ACHN (cell line): ENCODE data around the gene ITLN2.
"Not testable (repeated sequence)": the region's sequence is repeated elsewhere in the genome, so short reads cannot be mapped to it uniquely, and the experiment has no call there.

Experiments
- DNase-seq: peaks from one replicate; pipeline ENCODE4 v3.0.0-alpha.2; 2015
- in situ Hi-C: cut with HindIII; loops from 2 replicates; pipeline ENCODE4 v1.10.0; 2017; ENCODE audit warnings: low sequenced_read_pairs, low pct_ligation_motif_present, low pct_unique_long_range_greater_than_20kb

The ITLN2 gene

DNA sequence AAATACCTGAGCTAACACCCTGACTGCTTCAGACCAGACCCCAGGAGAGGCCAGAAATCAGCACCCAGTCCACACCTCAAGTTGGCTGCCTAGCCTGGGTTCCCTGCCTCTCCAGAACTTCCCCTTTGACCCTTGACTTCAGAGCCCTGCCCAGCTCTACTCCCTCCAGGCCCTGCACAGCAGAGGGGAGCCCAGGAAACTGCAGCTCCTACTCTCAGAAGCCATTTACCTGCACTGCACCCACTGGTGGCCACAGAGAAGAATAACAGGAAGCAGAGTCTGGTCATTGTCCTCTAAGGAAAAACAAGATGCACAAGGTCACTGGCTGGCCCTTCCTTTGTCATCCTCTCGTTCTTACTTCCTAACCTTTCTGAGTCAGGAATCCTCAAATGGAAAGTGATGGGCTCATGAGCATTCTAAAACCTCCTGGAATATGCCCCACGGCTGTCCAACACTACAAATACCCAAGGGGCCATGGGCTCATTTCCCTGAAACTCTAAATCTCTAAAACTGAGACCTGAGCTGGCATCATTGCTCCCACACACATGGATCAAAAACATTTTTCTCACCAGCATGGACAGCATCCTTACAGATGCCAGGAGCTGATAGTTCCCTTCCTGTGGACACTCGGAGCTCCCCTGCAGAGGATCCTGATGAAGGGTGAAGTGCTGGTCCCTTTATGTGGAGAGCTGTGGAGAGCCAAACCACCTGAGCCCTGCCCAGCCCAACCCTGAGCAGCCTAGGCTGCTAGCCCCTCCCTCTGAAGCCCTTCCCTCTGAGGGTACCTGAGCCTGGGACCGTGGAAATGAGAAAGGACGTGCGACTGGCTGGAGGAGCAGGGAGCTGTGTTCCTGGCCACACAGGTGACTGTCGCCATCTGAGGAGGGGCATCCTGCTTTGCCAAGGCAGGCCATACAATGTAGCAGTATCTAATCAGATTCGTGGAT is at the start of gene ITLN2:
Gene ITLN2 (minus strand): TSS at position 652 of the 947 bp plus-strand sequence. CDS start 68 bp downstream, at position 584.
- in situ Hi-C loops, result no loop called here
- peak; percentile 66 for DNase-seq

DNA sequence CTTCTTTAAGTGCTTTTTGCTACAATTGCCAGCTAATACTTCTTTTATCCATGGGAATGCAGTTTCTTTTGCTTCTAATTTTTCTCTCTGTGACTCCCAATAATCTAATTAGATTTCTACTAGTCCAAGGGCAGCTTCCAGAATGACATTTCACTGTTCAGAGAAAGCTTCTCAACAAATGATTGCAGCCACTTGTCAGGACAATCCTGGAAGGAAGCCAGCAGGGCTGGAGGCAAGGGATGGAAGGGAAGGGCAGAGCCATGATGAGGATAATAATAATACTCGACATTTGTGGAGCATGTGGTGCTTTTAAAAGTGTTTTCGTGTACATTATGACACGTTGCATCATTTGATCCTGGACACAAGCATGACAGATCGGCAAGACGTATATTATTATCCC is 46.9 kb upstream of the ITLN2 start:
- DNase-seq, result no peak
- in situ Hi-C loops, result no loop called here

DNA sequence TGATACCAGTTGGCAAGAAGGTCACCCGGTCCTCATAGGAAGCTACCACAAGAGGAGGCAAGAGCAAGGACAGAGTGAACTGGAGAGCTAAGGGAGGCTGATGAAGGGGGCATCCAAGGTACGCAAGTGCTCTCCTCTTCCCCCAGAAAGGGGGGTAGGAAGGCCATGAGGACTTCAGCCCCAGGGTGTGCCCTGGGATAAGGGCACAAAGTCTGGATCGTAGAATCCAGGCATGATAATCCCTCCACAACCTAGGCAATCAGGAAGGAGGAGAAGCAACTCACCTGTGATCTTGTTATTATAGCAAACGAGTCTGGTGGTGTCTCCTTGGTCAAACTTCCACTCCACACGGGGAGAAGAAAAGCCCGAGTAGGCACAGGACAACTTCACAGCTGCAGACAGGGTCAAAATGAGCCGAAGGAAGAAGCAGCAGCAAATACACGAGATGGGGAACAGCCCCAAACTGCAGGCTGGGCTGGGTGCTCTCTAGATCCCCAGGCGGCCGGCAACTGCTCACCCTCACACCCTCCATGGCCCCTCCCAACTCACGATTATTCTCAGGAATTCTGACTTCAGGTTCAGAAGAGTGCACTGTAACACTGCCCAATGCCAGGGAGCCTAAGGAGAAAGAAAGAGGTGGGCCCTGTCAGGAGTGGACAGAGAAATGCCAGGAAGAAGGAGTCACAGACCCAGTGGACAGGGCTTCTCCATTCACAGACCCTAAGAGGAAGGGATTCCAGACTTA is 46.3 kb upstream of the ITLN2 start:
- in situ Hi-C loops, result no loop called here
- no peak for DNase-seq

DNA sequence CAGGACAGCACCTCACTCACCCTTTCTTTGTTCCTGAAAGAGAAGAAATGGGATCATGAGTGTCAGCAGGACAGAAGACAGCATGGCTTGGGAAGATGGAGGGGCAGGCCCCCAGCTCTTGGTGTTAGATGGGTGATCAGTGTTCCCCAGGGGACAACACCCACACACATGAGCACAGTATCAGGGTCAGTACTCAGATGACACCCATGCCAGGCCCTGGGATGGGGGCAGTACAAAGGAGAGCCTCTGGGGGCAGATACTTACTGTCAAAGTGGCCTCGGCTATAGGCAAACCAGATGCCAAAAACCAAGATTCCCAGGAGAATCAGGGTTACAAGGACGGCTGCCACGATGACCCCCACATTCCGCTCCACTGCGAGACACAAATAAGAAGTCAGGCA is 44.8 kb upstream of the ITLN2 start:
- no peak for DNase-seq
- in situ Hi-C loops, result no loop called here

DNA sequence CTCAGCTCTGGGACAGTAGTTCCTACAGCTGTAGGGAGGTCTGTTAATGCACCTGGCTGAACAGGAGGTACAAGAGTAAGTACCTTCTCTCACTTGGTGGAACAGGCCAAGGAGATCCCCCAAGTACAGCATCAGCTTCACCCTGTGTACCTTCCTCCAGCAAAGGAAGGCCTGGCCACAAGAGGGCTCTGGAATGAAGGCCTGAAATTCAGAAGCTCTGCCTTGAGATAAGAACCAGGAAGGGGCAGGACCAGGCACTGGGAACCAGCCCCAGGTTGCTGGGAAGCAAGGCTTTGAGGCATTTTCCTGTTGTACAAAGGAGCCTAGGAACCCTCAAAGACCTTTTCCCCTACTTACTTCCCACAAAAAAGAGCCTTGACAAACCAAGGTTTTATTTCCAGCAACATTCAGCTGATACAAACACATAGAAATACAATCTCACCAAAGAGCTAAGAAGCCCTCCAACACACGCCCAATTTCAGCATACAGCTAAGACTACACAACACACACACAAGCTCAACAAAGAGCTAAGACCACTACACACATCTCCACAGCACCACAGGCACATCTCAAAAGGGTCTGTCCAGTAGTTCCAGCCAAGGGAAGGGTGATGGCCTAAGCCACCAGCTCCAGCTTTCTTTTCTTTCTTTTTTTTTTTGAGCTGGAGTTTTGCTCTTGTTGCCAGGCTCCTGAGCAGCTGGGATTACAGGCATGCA is 42.9 kb upstream of the ITLN2 start:
- in situ Hi-C loops, result no loop called here
- DNase-seq, result peak; percentile 70

DNA sequence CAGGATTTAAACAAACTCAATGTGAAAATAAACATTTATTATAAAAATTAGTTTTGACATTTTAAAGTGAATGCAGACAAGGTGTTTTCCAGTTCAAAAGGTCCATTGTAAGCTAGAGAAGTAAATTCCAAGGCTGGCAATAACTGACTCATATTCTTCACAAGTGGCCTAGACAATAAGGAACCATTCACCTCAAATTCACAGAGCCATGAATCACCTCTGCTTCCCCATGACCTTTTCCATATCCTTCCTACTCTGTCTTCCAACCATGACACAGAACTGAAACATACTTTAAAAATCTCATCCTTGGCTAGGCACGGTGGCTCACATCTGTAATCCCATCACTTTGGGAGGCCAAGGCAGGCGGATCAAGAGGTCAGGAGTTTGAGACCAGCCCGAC is 41.6 kb upstream of the ITLN2 start:
- in situ Hi-C loops, result no loop called here
- peak; percentile 87 for DNase-seq

DNA sequence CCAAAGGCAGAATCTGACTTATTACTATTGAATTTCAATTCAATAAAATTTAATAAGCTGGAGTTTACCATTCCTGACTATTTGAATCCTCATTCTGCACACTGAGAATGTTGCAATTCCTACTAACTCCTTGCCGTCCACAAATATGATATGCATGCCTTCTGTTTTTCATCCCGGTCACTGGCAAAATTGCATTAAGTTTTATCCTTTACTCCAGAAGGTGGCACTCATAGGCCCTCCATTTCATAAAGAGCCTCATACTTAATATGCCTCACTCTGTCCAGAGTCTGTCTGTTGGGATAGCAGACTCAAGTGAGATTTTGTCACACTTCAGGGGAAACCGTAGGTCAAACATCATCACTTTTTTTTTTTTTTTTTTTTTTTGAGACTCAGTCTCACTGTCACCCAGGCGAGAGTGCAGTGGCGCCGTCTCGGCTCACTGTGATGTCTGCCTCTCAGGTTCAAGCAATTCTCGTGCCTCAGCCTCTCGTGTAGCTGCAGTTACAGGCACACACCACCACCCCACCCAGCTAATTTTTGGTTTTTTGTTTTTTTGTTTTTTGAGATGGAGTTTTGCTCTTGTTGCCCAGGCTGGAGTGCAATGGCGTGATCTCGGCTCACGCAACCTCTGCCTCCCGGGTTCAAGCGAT is 39.1 kb upstream of the ITLN2 start:
- peak; percentile 50 for DNase-seq
- in situ Hi-C loops, result no loop called here

DNA sequence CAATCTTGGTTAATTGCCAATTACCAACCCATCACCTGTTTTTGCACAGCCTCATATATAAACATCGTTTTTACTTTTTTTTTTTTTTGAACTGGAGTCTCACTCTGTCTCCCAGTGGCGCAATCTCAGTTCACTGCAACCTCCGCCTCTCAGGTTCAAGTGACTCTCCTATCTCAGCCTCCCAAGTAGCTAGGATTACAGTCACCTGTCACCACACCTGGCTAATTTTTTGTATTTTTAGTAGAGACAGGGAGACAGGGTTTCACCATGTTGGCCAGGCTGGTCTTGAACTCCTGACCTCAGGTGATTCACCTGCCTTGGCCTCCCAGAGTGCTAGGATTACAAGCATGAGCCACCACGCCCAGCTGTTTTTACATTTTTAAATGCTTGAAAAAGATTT is 37.4 kb upstream of the ITLN2 start:
- in situ Hi-C loops, result not testable (repeated sequence)

DNA sequence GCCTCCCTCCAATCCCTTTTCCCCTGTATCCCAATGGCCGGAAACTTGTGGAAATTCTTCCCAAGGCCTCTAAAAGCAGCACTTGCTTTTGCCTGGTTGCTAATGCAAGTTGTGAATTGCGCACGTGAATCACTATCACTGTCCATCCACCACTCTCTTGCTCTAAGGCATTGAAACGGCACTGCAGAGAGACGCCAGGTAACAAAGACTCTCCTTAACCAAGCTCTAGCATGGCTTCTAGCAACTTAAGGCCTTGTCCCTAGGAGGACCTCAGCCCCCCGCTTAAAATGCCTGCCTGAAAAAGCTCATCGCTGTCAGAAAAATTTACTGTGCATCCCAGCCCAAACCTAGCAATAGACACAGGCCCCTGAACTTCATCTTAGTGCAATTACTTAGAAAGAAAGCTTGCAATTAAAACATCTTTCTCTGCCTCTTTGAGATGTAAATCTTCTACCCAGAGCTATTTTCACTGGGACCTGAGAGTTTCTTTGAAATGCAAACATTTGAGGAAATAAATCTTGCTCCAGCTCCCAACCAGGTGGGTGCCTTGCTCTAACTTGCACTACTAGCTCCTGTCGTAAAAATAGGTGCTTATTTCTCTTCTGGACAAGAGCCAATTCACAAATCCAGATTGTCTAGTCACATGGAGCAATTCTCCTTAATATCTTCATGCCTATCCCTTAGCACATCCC is 32.9 kb upstream of the ITLN2 start:
- DNase-seq, result no peak

More for the DNA sequence above, 37.4 kb upstream of the ITLN2 start:
- not testable (repeated sequence) for DNase-seq

DNA sequence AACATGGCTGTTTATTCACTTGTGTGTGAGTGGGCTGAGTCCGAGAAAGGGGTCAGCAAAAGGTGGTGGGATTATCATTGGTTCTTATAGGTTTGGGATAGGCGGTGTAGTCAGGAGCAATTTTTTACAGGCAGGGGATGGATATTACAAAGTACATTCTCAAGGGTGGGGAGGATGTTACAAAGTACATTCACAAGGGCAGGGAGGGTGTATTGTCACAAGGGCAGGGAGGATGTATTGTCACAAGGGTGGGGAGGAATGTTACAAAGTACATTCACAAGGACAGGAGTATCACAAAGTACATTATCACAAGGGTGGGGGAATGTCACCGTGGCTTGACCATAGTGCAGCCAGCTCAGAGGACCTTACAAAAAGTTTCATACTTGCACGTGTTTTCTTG is 31.1 kb upstream of the ITLN2 start:
- in situ Hi-C loops, result no loop called here
- no peak for DNase-seq

More for the DNA sequence above, 32.9 kb upstream of the ITLN2 start:
- in situ Hi-C loops, result no loop called here

DNA sequence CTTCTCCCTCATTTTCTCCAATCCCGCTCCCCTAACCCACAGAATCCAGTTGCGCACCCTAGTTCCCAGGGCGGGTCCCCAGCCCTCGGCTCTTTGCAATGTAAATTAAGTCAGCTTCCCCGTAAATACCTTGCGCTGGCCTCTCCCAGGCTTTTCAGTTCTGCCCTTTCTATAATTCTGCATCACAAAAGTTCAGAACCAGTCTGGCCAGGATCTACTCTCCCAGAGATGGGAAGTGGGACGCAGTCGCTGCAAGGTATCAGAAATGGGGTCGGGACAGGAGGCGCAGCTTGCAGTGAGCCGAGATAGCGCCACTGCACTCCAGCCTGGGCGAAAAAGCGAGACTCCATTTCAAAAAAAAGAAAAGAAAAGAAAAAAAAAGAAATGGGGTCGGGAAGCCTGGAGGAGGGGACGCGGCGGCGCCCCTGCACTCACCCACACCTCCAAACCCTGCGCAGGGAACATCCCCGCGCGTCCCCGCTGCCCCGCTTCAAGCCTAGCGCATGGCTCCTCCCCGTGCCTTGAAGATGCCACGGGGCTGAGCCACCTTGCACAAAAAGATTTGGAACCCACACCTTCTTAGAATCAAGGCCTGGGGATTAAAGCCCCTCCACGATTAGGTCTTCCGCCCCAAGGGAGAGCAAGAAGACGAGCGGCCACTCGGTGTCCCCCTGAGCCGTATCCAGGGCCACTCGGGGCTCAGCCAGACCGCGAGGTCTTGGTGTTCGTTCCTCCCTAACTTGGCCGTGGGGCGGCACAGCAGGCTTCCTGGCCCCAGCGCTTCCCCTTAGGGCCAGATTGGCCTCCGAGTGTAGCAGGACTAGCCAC is 27.2 kb upstream of the ITLN2 start:
- no peak for DNase-seq
- in situ Hi-C loops, result no loop called here

DNA sequence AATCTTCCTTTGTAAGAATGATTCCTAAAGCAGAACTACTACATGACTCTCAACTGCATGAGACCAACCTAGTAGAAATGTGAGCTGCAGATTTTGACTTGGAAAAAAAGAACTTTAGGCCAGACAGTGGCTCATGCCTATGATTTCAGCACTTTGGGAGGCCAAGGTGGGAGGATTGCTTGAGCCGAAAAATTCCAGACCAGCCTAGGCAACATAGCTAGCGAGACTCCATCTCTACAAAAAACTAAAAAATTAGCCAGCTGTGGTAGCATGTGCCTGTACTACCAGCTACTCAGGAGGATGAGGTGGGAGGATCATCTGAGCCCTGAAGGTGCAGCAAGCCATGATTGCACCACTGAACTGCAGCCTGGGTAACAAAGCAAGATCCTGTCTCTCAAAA is 24.7 kb upstream of the ITLN2 start:
- in situ Hi-C loops, result no loop called here
- no peak for DNase-seq

DNA sequence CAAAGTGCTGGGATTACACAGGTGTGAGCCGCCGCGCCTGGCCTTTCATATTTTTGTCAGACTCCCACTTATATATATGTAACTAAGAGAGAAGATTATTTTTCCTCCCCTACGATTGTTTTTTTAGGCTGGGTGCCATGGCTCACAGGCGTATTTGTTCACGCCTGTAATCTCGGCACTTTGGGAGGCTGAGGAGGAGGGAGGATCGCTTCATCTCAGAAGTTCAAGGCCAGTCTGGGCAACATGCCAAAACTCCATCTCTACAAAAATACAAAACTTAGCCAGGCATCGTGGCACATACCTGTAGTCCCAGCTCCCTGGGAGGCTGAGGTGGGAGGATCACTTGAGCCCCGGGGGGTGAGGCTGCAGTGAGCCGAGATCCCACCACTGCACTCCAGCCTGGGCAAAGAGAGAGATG is 23.9 kb upstream of the ITLN2 start:
- in situ Hi-C loops, result no loop called here
- DNase-seq, result no peak

DNA sequence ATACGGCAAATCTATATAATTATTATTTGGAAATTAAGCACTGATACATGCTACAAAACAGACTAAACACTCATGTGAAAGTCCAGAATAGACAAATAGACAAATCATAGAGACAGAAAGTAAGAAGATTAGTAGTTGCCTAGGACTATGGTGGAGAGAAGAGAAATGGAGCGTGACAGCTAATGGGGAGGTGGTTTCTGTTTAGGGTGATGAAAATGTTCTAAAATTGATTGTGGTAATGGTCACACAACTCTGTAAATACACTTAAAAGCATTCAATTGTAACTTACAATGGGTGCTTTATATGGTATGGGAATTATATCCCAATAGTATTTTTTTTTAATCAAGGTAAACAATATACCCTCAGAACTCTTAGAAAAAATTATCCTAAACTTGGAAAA is 20.4 kb upstream of the ITLN2 start:
- DNase-seq, result no peak
- in situ Hi-C loops, result no loop called here

DNA sequence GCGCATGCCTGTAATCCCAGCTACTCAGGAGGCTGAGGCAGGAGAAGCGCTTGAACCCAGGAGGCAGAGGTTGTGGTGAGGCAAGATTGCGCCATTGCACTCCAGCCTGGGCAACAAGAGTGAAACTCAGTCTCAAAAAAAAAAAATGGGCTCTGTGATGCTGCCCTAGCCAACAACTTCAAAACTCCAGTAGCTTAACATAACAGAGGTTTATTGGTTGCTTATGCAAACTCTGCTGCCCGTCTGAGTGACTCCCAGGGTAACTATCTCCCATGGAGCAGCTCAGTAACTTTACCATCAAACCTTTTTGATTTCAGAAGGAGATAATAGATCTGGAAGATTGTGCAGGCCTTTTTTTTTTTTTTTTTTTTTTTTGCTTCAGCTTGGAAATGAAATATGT is 18.9 kb upstream of the ITLN2 start:
- in situ Hi-C loops, result no loop called here
- no peak for DNase-seq

DNA sequence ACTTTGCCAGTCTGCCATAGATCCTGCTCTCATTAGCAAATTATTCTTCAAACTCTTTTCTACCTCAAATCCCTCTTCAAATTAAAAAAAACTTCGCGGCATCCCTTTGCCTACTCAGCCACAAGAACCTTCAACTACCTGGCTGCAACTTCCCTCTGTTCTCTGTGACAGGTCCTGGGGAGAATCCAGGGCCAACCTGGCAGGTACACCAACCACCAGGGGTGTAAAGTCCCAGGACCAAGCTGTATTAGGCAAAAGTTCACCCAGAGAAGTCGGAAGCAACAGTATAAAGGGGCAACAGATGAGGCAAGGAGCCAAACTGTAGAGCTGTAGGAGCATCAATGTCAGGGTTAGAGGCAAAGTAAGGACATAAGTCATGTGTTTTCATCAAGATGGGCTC is 18.3 kb upstream of the ITLN2 start:
- in situ Hi-C loops, result no loop called here
- no peak for DNase-seq

DNA sequence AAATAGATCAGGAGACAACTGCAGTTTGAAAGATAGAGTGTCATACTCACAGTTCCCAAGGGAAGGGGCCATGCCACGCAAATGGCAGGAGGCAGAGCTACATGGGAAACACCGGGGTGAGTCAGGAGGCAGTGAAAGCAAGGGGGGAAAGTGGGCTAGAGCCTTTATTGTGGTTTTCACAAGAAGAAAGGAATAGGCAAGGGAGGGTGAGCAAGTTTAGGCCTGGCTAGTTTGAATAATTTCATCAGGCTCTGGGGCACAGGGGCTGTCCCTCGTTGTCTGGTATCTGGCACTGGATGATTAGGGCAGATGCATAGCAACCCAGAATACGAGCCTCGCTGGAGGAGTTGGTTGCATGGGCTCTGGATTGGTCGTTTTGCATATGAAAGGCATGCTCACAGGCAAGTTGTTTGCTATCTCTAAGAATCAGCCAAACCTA is 17.0 kb upstream of the ITLN2 start:
- no peak for DNase-seq
- in situ Hi-C loops, result no loop called here
